ENCODE data around the gene PCDH9.
"Not testable (repeated sequence)": the region's sequence is repeated elsewhere in the genome, so short reads cannot be mapped to it uniquely, and the experiment has no call there.

PCDH9 gene

GRCh38 chr13:66887088-66887487, 343.0 kb downstream of the PCDH9 start:
- no peak for DNase-seq

- DNase-seq, result no peak
Measured at GRCh38 chr13:66886264-66886663, 343.9 kb downstream of the PCDH9 start.

GRCh38 chr13:66881170-66881569, 349.0 kb downstream of the PCDH9 start:
- not testable (repeated sequence) for DNase-seq

GRCh38 chr13:66879988-66880387, 350.1 kb downstream of the PCDH9 start:
- no peak for DNase-seq

GRCh38 chr13:66875264-66875663, 354.9 kb downstream of the PCDH9 start:
- no peak for DNase-seq

GRCh38 chr13:66864627-66865026, 365.5 kb downstream of the PCDH9 start:
- DNase-seq, result no peak

- no peak for DNase-seq
Measured at GRCh38 chr13:66860878-66861417, 369.2 kb downstream of the PCDH9 start.

- no peak for DNase-seq
Measured at GRCh38 chr13:66859934-66860877, 369.9 kb downstream of the PCDH9 start.

- no peak for DNase-seq
Measured at GRCh38 chr13:66859078-66859477, 371.1 kb downstream of the PCDH9 start.

- DNase-seq, result no peak
Measured at GRCh38 chr13:66858163-66858562, 372.0 kb downstream of the PCDH9 start.

- no peak for DNase-seq
Measured at GRCh38 chr13:66855131-66855530, 375.0 kb downstream of the PCDH9 start.

- DNase-seq, result no peak
Measured at GRCh38 chr13:66853564-66853963, 376.6 kb downstream of the PCDH9 start.

- no peak for DNase-seq
Measured at GRCh38 chr13:66849706-66850105, 380.4 kb downstream of the PCDH9 start.

- DNase-seq, result no peak
Measured at GRCh38 chr13:66847541-66847940, 382.6 kb downstream of the PCDH9 start.

- no peak for DNase-seq
Measured at GRCh38 chr13:66845393-66845792, 384.7 kb downstream of the PCDH9 start.

- DNase-seq, result no peak
Measured at GRCh38 chr13:66844933-66845332, 385.2 kb downstream of the PCDH9 start.

GRCh38 chr13:66842766-66843165, 387.4 kb downstream of the PCDH9 start:
- DNase-seq, result no peak

GRCh38 chr13:66840621-66841020, 389.5 kb downstream of the PCDH9 start:
- DNase-seq, result no peak

GRCh38 chr13:66837246-66837645, 392.9 kb downstream of the PCDH9 start:
- no peak for DNase-seq

GRCh38 chr13:66835040-66835628, 395.0 kb downstream of the PCDH9 start:
- DNase-seq, result no peak

- no peak for DNase-seq
Measured at GRCh38 chr13:66830940-66831716, 399.0 kb downstream of the PCDH9 start.

- no peak for DNase-seq
Measured at GRCh38 chr13:66829803-66830202, 400.3 kb downstream of the PCDH9 start.

- no peak for DNase-seq
Measured at GRCh38 chr13:66826398-66826797, 403.7 kb downstream of the PCDH9 start.
